ENCODE results near the gene NPTX1. TPM values are rescaled to one million over a fixed set of nuclear protein-coding genes. Genes with fewer than 3 reads are reported as not detected.

NPTX1 gene
- polyA plus RNA-seq, 1 donor from 2014 or later, result 0.56 TPM

GRCh38 chr17:80510132-80510531 is 33.7 kb upstream of the NPTX1 start:
- no peaks in the 10 kb centered on the region for H3F3A ChIP-seq (ENCODE audit: insufficient read depth, low read length, poor library complexity, severe bottlenecking)
- no peak overlapping the region for H3K4me2 ChIP-seq (ENCODE audit: low read length)
- H4K20me1 ChIP-seq (ENCODE audit: insufficient read depth), result no peaks in the 10 kb centered on the region
- H3K27ac ChIP-seq (ENCODE audit: low read length), result no peak overlapping the region
- H2AFZ ChIP-seq (ENCODE audit: low read depth, low read length), result no peak overlapping the region
- TF ChIP-seq MXI1 (conservative IDR thresholded peaks at IDR 0.05; ENCODE audit: poor library complexity, severe bottlenecking) (no peak), CTCF (IDR thresholded peaks at IDR 0.05; ENCODE audit: poor library complexity, severe bottlenecking) (no peak), REST (IDR thresholded peaks at IDR 0.05; ENCODE audit: borderline replicate concordance) (no peak), TAF1 (IDR thresholded peaks at IDR 0.05; ENCODE audit: low read depth) (no peak)
- no peak overlapping the region for H3K4me3 ChIP-seq (ENCODE audit: low read length)
- no peaks in the 10 kb centered on the region for H3K9me2 ChIP-seq (ENCODE audit: insufficient read depth, low read length)
- no peak overlapping the region for H3K9ac ChIP-seq (ENCODE audit: low read length)
- H3K9me3 ChIP-seq (ENCODE audit: low read length), result no peaks in the 10 kb centered on the region
- no peaks in the 10 kb centered on the region for H3K27me3 ChIP-seq (ENCODE audit: insufficient read depth, low read depth, low read length)
- no peaks in the 10 kb centered on the region for H3K79me2 ChIP-seq (replicated peaks; ENCODE audit: insufficient read depth, low read length)
- H3K36me3 ChIP-seq (ENCODE audit: insufficient read depth, low read length), result no peaks in the 10 kb centered on the region

GRCh38 chr17:80509311-80509710 is 32.9 kb upstream of the NPTX1 start:
- Histone ChIP-seq H3K36me3 (ENCODE audit: insufficient read depth, low read length) (no peaks in the 10 kb centered on the region), H3K4me3 (ENCODE audit: low read length) (no peak overlapping the region), H3K9me3 (ENCODE audit: low read length) (no peaks in the 10 kb centered on the region), H2AFZ (ENCODE audit: low read depth, low read length) (no peak overlapping the region), H3K9ac (ENCODE audit: low read length) (no peak overlapping the region), H3F3A (ENCODE audit: insufficient read depth, low read length, poor library complexity, severe bottlenecking) (no peaks in the 10 kb centered on the region), H3K27me3 (ENCODE audit: insufficient read depth, low read depth, low read length) (no peaks in the 10 kb centered on the region), H4K20me1 (ENCODE audit: insufficient read depth) (no peaks in the 10 kb centered on the region), H3K27ac (ENCODE audit: low read length) (no peak overlapping the region), H3K9me2 (ENCODE audit: insufficient read depth, low read length) (no peaks in the 10 kb centered on the region), H3K4me2 (ENCODE audit: low read length) (no peak overlapping the region), H3K79me2 (replicated peaks; ENCODE audit: insufficient read depth, low read length) (no peaks in the 10 kb centered on the region)
- TF ChIP-seq REST (IDR thresholded peaks at IDR 0.05; ENCODE audit: borderline replicate concordance), result no peak
- no peak for TF ChIP-seq CTCF (IDR thresholded peaks at IDR 0.05; ENCODE audit: poor library complexity, severe bottlenecking)
- TF ChIP-seq POLR2AphosphoS5 (IDR thresholded peaks at IDR 0.05), result no peak
- TF ChIP-seq EP300 (conservative IDR thresholded peaks at IDR 0.05; ENCODE audit: poor library complexity, severe bottlenecking), result no peak
- TF ChIP-seq RAD21 (conservative IDR thresholded peaks at IDR 0.05), result no peak
- TF ChIP-seq EZH2 (IDR thresholded peaks at IDR 0.05; ENCODE audit: borderline replicate concordance, insufficient read depth, low read length, poor library complexity, severe bottlenecking), result no peak
- TF ChIP-seq MXI1 (conservative IDR thresholded peaks at IDR 0.05; ENCODE audit: poor library complexity, severe bottlenecking), result no peak

Data from neural cell (in vitro differentiated cells).